CMK (cell line): ENCODE results near the gene POLL.
"Not testable (repeated sequence)": the region's sequence is repeated elsewhere in the genome, so short reads cannot be mapped to it uniquely, and the experiment has no call there.

ENCODE experiments used
- DNase-seq: peaks from one replicate; pipeline ENCODE4 v3.0.0-alpha.2; 2010; ENCODE audit warnings: low read depth

The POLL gene

DNA sequence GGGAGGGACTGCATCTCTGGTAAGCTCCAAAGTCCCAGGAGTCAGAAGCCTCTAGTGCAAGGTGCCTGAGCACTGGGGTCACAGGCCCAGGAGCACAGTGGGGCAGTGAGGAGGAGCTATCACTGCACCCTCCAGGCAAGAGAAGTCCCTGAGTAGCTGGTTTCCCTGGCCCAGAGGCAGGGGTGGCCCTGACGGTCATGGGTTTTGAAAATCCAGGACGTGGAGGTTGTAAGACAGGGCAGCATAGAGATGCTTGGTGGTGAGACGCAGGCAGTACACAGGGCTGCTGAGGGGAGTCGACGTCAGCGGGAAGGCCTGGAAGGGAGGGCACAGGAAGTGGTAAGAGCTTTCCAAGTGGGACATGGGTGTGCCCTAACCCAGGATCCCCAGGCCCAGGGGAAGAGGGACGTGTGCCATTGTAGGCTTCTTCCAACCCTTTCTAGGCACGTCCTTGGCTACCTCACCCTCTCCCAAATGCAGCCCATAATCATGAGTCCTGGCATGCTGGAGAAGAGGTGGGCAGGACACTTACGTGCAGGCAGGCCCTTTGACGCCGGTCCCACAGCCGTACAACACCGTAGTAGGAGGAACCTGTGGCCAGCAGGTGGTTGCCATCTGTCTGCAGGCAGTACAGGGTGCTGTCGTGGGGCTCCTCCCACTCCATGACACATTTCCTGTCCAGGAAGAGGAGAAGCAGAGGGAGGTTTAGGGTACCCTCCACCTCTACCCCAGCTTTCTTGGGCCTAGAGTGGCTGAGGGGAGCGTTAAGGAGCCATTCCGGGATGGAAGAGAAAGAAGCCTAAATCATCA is 23.2 kb upstream of the POLL start:
- DNase-seq = no peak

DNA sequence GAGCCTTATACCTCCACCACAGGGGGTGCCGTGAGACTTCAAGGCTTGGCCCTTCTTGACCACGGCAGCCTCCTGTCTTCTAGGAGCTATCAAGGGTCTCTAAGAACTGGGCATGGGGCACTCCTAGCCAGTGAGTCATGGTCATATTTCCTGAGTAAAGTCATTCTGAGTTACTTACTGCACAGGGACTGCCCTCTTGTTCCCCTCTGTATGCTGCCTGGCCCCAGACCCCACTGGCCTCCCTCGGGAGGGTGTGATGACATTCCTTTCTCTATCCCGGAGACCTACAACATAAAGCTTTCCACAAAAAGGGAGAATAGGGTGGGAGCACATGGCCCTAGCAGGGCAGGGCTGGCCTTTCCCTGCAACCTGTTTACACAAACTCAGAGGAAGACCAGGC is 21.4 kb upstream of the POLL start:
- DNase-seq = no peak

DNA sequence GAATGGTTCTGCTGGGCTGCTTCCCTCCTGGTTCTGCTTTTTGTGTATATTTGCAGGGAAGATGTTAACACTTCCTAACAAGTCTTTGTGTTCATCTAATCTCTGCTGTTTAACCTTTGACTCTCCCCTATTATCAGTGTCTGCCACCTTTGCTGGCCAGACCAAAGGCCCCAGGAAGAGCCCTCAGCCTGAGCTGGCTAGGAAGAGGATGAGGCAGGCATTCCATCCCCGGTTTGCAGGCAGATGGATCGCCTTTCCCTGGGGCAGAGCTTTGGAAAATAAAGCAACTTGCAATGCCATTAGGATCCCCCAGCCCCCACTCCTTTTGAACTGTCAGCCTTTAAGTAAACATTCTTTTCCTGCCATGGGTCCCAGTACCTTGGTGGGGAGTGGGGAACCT is 19.1 kb upstream of the POLL start:
- no peak for DNase-seq

- DNase-seq = peak; percentile 72
These were observed 14.8 kb upstream of the POLL start for GRCh38 chr10:101602761-101603398.

DNA sequence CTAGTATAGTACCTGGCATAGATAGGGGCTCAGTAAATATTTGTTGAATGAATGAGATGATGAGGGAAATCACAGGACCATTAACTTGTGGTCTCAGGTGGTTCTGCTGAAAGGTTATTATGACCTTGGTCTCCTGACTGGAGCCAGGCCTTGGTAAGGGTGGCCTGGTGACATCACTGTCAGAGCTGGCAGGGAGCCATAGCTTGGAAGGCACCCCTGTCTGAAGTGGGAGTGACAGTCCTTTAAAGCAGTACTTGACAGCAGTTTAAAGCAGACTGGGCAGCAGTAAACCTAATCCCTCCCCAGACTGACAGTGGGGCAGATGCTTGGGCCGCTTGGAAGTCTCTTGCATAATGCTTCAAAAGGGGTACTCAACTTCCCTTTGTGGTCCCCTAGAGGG is 13.5 kb upstream of the POLL start:
- no peak for DNase-seq

DNA sequence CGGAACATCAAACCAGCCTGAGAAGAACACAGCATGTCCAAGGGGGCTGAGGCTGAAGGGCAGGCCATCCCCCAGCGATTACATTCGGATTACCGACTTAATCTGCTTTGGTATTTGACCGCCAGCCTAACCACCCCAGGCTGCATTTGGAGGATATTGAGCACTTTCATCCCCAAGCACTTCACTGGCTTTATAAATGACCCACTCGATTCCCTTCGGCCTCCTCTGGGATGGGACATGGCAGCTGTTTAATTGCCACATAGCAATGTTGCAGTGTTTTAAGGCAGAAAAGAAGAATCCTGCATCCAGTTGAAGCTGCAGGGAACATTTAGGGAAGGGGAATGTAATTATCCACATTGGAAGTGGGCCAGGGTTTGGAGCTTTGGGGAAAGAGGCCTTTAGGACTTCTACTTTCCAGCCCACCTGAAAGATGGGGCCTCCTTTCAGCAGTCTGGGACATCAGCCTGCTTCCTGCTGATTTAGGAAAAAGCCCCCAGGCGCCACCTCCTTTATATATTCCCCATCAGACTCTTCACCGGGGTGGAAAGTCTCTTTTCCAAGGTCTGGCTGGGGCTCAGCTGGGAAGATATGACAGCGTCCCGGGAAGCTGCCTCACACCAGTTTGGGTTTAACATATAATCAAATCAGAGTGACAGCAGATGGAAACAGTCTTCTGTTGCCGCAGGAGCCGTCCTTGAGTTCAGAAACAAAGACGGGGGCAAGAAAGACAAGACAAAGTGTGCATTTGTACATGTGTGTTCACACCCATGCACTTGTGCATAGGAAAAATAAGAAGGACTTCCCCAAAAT is 9.2 kb upstream of the POLL start:
- DNase-seq = no peak

DNA sequence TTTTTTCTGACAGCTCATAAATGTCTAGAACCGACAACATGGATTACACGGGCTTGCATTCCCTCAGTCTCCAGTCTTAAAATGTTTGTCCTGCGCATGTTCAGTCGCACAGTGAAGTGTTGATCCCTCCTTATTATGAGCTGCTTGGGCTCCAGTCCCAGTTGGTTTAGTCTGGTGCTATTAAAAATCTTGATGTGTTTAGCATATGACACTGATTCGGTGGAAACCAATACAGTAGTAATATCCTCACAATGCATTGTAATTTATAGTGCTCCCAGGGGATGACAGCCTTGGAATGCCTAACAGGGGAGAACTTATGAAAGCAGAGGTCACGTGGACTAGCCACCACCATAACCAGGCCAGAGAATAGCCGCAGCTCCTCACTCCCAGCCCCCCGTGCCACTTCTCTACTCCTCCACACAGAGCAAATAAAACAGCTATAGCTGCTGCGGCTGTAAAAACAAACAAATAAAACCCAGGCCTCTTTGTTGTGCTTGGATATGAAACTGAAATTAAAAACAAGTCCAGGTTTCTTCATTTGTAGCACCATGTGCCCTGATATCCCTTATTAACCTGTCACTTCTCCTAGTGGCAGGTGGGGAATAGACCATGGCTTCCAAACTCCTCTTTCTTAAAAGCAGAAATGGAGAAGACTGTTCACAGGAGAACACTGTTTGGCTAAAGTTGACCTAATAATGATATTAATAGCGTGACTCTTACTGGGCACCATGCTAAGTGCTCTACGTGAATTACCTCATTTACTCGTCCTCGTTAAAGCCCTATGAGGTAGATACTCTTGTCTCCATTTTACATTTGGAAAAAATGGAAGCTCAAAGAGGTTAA is 7.8 kb upstream of the POLL start:
- no peak for DNase-seq

- not testable (repeated sequence) for DNase-seq
These were observed 5.3 kb upstream of the POLL start for GRCh38 chr10:101593331-101593730.

DNA sequence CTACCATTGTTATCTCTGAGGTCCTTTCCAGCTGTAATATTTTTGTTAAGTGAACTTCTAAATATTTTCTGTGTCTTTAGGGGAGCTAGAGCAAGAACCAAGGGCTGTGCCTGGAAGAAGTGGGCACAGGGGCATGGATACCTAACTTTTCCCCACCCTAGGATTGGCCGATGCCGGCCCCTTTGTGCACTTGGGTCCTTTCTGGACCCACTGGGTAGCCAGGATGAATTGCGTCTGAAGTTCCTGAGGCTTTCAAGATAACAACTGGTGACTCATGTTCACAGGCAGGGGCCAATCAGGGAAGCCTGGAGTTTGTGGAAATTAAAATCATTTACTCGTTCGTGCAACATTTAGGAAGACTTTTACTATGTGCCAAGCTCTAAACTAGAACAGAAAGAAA is 822 bp upstream of the POLL start:
- no peak for DNase-seq

- DNase-seq = no peak
These were observed 2.2 kb downstream of the POLL start for GRCh38 chr10:101585841-101586240.

- DNase-seq = no peak
These were observed 7.3 kb downstream of the POLL start for GRCh38 chr10:101580486-101581399.

DNA sequence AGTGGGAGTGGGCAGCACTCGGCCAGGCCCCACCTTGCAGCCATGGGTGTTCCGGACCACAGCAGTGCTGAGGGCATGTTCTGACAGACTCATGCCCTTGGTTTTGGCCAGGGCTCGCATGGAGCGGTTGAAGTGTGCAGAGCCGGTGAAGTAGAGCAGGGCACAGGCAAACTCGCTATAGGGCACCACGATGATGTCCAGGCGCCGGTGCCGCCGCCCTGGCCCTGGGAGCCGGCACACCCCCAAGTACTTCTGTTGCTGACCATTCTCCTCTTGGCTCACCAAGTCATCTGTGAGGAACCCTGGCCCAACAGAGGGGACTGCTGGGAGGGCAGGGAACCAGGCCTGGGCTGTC is 8.6 kb downstream of the POLL start:
- no peak for DNase-seq

DNA sequence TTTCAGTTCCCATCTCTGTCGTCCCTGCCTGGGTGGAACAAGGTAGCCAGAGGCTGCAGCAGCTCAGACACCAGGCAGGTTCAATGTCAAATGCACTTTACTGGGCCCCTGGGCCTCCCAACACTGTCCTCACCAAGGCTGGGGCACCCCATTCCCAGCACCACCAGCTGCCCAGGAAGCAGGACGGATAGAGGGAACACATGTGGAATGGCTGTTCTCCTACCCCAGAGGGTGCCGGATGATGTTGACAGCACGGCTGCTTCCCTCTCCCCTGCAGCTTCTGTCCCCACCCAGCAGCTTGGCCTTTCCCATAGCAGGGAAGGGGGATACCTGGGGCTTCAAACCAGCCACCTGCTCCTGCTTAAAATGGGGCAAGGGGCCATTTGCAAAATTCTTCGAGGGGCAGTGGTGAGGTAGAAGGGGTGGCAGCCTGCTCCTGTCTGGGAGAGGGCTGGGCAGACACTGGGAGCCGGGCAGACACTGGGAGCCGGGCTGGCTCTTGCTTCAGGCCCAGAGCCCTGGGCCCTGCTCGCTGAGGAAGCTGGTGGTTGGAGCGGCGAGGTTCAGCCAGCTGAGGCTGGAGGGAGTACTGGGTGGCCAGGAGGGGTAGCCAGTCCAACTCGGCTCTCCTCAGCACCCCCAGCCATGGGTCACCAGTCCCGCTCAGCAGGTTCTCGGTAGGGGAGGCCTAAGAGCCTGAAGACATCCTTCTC is 9.1 kb downstream of the POLL start:
- DNase-seq = no peak

DNA sequence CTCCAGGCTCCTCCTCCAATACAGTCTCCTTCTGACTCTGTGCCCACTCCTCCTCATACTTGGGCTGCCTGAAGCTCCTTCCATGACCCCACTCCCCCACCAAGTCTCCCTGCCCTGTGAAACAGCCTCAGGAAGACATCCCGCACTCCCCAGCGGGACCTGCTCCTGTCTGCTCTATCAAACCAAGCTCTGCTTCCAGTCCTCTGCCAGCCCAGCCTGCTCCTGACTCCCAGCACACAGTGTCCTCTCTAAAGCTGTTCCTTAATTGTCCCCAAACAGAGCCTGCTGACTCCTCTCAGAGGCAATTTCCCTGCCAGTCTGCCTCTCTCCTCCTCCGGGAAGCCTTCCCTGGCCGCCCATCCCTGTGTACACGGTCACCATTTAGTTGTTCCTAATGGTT is 9.9 kb downstream of the POLL start:
- DNase-seq = no peak

- no peak for DNase-seq
These were observed 10.8 kb downstream of the POLL start for GRCh38 chr10:101577121-101577871.

GRCh38 chr10:101576211-101576863 is 11.7 kb downstream of the POLL start:
- no peak for DNase-seq

DNA sequence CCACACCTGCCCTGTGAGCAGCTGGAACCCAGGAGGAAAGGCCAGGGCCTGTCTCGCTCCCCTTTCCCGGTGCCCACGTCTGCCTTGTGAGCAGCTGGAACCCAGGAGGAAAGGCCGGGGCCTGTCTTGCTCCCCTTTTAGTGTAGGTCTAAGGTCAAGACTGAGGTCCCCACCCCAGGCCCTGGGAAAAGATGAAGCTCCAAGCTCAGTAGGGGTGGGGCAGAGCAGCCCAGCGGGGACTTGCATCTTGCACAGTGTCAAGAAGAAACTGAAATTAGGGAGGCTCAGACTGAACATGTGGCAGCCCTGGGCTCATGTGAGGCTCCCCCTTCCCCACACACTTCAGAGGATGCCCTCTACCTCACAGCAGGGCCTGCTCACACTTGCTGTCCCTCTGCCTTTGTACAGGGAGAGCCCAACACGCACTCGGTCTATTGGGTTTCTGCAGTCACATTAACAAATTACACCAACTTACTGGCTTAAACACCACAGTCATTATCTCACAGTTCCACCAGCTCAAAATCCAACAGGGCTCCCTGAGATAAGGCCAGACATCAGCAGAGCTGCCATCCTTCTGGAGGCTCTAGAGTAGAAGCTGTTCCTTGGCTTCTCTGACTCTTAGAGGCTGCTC is 12.4 kb downstream of the POLL start:
- peak; percentile 77 for DNase-seq

DNA sequence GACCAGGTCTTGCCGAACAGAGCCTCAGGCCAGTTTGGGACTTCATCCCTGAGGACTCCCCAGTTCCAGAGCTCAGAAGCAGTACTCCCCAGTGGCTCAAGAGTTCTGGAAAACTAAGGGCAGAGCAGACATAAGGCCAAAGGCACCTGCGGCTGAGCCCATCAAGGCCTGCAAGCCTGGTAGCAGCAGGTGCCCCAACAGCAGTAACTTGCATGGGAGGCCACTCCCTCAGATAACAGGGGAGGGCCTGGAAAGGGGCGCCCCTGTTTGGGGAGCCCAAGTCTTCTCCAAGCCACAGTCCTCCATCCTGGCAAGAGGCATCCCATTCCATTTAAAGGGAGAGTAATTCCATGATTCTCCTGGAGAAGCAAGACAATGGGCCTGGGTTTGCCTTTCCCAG is 13.0 kb downstream of the POLL start:
- DNase-seq = no peak
